GM18502 (cell line): ENCODE data around the gene CHTOP.

Experiments
- ATAC-seq: cut with Tn5 transposase; IDR thresholded peaks from one replicate; pipeline ENCODE4 v1.9.1; 2021; ENCODE audit warnings: mild to moderate bottlenecking; ENCODE audit not compliant: unreplicated experiment, poor library complexity

Gene CHTOP

DNA sequence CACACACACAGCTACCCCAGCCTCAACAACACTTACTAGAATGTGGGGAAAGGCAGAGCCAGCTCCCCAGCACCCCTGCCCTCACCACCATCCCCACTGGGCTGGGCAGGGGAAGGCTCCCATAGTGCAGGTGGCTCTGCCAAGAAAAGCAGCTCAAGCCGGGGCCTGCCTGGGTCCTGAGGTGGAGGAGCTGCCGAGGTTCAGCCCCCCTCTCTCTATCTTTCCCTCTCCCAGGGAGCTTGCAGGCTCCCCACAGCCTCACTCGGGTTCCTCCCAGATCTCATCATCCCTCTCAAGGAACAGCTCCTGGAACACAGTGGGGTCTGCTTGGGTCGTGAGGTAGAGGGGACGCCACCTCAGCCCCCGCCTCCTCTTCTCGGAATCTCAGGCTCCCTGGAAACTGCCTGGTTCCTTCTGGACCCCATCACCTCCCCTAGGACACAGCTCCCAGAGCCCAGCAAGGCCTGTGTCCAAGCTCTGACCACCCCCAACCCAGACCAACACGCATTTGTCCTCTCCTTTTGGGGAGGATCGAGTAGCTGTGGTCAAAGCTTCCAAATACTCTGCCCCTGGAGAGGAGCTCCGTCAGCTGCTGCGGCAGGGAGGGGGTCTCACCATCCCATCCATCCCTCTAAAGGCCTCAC, 21.6 kb upstream of the CHTOP start:
- ATAC-seq = no peak

DNA sequence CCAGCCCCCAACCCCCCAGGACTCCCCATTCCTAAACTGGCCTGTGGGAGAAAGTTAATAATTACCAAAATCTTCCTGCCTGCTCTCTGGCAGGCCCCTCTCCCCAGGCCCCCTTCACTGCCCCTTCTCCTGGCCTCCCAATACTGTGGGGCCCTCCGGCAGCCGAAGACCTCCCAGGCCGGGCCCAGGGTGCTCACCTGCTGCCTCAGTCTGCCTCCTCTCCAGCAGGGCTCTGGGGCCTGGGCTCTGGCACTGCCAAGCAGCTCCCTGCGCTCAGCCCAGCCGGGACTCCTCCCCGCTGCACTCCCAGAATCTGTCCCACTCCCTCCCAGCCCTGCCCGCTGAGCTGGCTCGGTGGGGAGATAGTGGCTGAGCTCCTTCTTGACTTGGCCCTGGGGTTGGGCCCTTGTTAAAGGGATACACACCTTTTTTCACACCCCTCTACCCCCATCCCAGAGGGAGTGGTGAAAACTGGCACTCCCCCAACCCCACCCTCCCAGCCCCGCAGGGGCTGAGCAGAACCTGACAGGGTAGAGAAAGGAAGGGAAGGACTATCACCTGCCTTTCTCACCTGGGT, 21.0 kb upstream of the CHTOP start, which contains the start of gene S100A16:
S100A16 (minus strand) TSS at position 383 of the 577 bp plus-strand sequence. CDS start 4,986 bp downstream, outside the sequence.
- no peak for ATAC-seq

DNA sequence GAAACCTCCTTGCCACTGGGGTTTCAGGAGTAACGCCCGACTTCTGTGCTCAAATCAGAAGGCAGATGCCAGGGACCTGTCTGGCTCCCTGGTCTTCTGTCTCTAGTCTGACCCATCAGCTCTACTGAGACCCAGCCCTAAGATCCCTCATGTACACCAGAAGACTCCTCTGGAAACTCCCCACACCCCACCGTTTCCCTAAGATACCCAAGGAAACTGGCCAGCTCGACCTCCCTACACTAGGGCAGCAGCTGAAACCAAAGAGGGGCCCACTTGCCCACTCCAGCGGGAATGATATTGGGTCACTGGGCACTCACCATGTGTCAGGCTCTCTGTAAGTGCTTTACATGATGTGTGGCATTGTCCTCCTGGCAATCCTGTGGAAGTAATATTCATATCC, 20.5 kb upstream of the CHTOP start:
- no peak for ATAC-seq

DNA sequence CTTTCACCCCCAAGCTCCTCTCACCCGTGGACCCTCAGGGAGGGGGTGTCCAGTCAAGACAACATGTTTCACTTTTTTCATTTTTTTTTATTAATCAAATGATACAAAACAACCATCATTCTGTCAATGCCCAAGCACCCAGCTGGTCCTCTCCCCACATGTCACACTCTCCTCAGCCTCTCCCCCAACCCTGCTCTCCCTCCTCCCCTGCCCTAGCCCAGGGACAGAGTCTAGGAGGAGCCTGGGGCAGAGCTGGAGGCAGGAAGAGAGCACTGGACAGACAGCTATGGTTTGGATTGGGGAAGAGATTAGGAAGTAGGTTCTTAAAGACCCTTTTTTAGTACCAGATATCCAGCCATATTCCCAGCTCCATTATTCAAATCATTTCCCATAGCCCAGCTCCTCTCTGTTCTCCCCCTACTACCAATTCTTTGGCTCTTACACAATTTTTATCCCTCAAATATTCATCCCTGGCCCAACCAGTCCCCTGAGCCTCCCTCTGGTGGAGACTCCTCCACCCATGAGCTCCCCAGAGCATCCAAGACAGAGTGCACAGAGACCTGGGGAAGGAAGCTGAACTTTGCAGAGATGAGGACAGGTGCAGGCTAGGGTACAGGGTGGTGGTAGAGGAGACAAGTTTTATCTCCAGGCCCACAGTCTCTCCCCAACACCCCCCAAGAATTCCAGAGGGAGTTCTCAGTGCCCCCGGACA, 19.5 kb upstream of the CHTOP start:
- no peak for ATAC-seq

DNA sequence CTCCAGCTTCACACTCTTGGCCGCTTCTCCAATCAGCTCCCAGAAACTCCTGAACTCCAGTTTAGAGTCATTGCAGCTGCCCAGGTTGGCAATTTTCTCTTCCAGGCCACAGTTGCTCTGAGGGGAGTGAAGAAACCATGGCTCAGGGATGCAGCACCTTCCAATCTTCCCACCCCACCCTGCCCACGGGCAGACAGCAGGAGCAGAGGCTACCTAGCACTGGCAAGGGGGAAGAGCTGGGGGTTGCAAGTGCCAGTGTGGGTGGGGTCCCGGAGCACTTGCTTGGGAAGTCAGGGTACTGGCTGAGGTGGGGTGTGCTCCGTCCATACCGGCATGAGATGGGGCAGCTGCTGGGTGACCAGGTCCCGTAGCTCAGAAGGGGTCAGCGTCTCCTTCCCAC, 19.0 kb upstream of the CHTOP start:
- no peak for ATAC-seq

DNA sequence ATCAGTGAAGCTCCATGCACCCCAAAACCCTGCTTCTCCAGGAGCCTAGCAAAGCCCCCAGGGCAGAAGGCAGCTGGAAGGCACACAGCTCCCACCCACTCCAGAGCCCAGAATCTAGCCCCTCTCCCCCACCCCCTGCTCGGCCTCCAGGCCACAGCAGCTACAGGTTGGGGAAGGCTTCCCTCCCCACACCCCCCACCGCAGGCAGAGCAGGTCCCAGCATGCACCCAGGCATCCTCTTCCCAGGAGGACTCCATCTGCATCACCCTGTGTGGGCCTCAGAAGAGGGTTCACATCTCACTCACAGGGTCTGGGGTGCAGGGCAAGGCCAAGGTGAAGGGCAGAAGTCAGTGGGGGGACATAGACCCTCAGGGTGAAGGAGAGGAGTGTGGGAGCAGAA, 18.5 kb upstream of the CHTOP start:
- ATAC-seq = no peak

DNA sequence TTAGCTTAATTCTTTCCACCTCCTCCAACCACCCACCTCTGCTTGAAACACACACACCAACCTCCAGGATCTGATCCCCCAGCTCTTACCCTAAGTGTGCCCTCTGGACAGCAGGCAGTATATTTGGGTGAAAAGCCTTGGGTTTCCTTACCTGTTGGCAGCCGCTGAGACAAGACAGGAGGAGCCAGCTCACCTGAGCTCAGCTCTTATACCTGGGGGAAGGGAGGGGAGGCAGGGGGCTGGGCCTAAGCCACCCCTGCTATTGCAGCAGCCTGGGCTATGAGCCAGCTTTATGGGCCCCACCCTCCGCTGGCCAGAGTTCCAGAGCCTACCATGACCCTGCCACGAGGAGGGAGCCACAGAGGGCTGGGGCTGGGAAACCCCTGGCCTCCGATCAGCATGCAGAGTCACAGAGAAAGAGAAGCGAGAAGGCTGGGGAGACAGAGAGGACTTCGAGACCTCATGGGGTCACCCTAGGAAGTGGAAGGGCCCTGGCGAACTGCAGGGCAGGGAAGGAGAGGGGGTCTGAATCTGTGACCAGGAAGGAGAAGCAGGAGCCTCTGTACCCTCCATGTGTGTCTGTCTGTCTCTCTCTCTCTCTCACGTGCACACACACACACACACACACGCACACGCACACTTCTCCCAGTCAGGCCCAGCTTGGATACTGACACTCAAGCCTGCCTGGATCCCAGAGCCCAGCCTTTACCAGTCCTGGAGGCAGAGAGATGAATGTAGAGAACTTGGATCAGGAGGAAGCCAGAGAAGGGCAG, 17.5 kb upstream of the CHTOP start, which contains the start of gene S100A14:
S100A14 (minus strand) TSS at position 182 of the 773 bp plus-strand sequence. CDS start 467 bp downstream, outside the sequence.
- ATAC-seq = no peak

DNA sequence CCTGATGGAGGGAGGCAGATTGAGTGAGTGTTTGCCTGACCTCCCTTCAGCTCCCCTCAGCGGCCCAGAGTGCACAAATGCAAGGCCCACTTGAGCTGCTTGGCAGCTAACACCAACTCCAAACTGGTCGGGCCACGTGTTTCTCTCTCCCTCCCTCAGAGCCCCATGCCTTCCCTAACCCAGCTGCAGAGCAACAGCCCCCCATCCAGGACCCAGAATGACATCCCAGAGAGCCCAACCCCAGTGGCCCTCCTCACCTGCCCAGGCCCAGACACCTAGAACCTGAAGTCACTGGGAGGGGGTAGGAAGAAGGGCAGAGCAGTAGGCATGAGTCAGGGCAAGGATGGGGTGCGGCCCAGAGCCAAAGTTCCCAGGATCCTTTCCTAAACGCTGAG, 17.0 kb upstream of the CHTOP start:
- ATAC-seq = no peak

DNA sequence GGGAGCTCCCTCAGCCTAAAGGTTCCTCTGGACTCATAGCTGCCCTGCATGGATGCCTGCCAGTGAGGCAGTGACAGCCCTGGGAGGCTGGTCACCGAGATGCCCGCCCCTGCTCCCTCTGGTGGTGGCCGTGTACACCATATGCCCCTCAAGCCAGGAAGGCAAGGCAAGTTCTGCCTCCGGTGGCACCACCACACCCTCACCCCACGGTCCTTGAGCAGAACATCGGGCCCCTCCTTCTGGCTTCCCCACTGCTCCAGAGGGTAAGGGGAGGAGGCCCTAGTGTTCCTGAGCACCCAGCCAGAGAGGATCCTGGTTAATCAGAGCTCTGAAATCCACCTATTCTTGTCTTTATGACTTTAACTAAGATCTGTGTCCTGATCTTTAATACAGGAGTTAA, 16.2 kb upstream of the CHTOP start:
- ATAC-seq = peak; percentile 63

DNA sequence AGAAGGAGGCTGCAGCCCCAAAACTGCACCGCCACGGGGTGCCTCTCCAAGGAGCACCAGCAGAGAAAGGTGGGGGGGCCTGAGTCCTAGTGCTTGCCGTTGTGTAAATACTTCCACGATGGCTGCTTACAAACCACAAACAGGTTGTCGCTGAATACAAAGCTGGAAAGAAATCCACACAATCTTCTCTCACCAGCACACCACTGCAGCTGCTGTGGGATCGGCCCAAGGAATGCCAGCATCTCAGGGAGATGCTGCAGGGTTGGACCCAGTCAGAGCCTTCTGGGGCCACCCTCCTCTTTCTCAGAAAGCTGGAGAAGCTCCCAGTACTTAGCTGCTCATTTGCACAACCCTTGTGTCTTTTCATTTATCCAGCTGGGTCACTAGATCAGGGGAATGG, 14.7 kb upstream of the CHTOP start:
- no peak for ATAC-seq

DNA sequence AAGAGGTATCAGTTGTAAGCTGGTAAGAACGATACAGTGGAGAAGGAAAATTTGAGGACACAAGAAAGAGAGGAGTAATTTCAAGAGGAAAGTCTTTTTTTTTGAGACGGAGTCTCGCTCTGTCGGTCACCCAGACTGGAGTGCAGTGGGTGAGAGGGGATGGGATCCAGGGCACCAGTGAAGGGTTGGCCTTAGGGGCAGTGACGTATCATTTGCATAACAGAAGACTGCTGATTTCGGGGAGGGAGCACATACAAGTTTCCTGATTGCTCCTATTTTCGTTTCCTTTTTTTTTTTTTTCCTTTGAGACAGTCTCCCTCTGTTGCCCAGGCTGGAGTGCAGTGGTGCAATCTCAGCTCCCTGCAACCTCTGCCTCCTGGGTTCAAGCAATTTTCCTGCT, 10.8 kb upstream of the CHTOP start:
- ATAC-seq = no peak

DNA sequence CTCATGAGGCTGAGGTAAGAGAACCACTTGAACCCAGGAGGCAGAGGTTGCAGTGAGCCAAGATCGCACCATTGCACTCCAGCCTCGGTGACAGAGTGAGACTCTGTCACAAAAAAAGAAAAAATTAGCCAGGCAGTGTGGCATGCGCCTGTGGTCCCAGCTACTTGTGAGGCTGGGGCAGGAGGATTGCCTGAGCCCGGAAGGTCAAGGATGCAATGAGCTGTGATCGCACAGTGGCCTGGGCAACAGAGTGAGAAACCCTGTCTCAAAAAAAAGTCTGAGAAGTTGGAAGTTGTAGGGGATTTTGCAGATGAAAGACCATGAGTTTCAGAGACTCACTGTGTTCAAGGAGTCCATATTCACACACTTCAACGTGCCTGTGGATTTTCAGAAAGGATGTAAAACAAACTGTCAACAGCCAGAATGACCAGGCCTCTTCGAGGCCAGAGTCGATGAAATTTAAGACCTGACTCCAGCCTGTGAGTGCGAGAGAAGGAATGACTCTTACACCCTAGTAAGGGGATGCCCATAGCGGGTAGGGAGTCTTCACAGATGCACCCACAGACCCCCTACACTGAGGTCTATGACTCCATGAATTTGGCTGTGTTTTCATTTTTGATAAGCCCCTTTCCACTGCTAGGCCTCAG, 8.8 kb upstream of the CHTOP start:
- ATAC-seq = no peak

DNA sequence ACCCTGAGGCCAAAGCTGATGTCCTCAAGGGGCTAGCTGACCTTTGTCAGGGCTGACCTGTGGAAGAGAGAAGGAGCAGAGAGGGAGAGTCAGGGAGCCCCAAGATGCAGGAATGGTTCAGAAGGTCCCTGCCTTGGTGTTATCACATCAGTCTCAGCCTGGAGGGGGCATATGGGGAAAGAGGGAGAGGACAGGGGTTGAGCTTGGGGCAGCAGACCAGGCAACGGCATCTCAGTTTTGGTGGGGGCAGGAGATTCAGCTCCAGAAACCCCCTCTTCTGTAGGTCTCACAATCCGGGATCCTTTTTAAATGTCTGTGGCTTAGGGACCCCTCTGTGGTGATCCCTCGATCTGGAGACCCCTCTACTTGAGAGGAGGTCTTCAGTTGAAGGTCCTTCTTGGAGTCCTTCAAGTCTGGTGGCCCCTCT, 7.4 kb upstream of the CHTOP start:
- ATAC-seq = no peak

DNA sequence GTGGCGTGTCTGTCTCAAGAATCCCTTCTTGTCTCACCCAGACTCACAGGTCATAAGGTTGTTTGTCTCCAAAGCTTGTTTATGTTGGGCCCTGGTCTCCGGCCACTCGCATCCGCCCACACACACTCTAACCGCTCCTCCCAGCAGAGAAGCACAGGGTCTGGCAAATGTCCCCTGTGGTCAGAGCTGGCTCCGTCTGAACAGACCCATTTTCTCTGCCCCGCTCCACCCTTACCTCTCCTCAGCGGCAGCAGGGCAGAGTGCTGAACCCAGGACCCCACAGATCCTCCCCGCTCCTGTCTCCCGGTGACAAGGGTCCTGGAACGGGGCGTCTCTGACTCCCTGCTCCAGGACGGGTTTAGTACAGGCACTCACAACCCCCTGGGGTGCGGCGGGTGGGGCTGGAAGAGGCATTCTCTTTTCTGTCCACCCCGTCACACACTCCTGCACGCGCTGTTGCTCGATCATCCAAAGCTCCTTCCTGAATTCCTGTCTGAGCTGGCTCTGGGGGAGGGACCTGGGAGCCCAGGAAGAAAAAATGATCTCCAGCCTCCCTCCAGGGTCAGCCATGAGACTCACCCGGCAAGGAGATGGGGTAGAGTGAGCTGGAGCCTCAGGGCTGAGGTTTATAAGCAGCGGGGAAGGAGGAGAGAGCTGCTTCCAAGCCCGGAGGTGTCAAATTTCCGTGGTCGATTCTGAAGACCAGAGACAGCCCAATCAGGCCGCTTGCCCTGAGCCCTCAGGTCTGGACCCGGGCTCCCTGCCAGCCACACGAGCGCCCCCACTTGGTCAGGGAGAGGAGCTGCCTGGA, 6.8 kb upstream of the CHTOP start, which contains the start of gene S100A13:
S100A13 (minus strand) TSS at position 602 of the 811 bp plus-strand sequence. CDS start 1,033 bp downstream, outside the sequence.
- no peak for ATAC-seq

DNA sequence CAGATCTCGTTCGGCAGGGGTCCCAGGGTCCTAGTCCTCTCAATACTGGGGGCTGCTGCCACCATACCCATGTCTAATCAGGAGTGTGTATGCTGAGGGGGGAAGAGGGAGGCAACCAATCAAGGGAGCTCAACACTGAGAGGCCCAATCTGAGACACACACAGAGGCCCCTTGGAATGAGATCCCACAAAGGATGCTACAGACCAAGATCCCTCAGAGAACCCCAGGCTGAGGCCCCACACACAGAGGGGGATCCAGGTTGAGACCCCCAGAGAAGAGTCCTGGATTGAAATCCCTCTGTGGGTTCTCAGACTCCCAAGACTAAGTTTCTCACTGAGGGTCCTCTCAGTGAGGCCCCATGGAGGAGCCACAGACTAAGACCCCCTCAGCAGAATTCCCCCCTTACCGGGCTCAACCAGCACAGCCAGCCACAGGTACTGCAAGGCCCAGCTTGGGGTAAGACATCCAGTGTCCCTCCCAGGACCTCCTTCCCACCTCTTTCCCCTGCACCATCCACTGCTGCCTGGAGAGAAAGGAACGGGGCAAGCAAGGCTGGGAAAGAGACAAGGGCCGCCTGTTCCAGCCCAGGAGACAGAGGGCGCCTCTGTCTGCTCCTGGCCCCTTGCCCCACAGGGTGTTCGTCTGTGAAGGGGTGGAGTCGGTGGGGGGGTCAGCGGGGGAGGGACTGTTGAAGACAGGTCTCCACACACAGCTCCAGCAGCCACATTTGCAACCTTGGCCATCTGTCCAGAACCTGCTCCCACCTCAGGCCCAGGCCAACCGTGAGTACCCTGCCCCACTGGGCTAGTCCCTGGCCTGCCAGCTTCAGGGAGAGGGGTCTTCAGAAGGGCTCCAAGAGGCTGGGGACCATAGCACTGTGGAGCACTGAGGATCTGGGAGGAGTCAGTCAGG, 5.9 kb upstream of the CHTOP start, which contains the start of gene S100A1:
S100A1 (plus strand) TSS at position 720 of the 912 bp plus-strand sequence. CDS start 2,088 bp downstream, outside the sequence.
- no peak for ATAC-seq

DNA sequence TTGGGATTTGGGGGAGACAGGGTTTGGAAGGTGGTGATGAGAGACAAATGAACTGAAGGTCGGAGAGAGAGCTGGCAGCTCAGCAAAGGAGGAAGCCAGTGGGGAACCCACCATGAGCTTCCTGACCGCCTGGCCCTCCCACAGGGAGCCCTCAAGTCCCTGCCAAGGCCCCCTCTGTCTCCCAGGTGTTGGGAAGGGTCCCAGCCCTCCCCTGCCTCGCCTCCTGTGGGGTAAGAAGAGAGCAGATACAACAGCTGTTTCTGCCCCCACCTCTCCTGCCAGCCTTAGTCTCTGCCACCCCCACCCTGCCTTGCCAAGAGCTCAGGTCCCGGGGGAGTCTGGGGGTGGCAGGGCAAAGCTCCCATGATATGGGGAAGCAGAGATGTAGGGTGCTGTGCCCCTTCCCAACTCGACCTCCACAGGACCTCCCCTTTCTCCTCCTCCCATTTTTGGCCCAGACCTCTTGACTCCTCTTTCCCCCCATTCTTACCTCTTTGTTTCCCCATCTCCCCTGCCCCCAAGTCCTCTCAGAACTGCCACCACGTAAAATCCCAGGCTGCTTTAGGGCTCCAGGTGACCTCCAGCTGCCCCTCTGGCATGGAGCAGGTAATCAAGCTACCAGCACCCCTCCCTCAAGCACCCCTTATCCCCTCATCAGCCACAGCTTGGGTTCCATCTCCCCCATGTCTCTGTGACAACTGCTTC, 5.1 kb upstream of the CHTOP start:
- ATAC-seq = no peak

DNA sequence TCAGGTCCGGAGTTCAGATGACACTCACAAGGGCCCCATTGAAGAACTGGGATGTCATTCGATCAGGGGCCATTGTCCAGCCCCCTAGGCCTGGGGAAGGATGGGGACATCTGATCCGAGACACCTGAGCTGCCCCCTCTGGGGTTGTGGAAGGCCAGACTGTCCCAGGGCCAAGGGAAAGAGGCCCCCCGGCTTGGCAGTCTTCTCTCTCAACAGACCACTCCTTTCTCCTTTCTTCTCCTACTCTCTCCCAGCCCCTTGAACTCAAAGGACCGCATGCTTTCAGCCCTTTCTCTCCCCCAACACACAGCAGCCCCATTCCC, 4.6 kb upstream of the CHTOP start:
- ATAC-seq = no peak

DNA sequence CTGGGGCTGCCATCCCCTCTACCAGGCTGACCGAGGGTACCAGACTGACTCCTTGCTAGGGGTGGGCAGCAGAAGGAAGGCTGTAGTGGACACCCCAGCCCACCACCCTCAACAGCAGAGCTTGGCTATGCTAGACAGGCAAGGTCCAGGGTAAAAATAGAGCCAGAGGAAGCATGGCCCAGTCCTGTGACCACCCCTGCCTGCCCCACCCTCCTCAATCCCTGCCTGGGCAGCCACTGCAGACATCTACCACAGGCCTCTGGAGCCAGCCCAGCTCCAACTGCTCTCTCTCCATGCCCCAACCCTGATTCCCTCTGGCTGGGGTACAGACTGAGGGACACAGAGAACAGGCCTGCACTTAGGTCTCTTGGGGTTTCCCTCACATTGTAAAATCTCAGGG, 3.9 kb upstream of the CHTOP start:
- no peak for ATAC-seq
